Right cardiac atrium (tissue), 5 donors: ENCODE results near the gene GSAP. TPM values are rescaled to one million over a fixed set of nuclear protein-coding genes. Genes with fewer than 3 reads are reported as not detected.

Experiments used
- polyA plus RNA-seq: library from polyadenylated mRNA; stranded (reverse); fragments of 200-250 nt; gene quantifications from one replicate; pipeline ENCODE4 v1.2.3, GENCODE V29; 2013
- total RNA-seq, 4 donors: library from RNA; stranded (reverse); fragmentation: NEBNext Ultra II Directional; extraction: Animal tissue kit (Norgen Biotek cat#: 25700); gene quantifications; one replicate each; pipeline ENCODE4 v1.2.1, GENCODE V29; 2021
- donor health status: healthy with polysubstance abuse.
- donor health status: DM: no; HTN: yes; CAD: no.
- donor health status: DM: no; HTN: no; CAD: no.
- donor health status: DM: no; HTN: yes; CAD: no; lungs with severe emphysema.
- donor health status: DM: yes; HTN: yes; CAD: no.

Gene GSAP
- total and polyA plus RNA-seq, 5 donors = 7.4 to 14.6 (median 10.8) TPM

Other genes with a start within 250 kb of the GSAP start
- 10 to 100 TPM; 28.0 to 31.2 (median 29.8) TPM for gene FGL2, start 216.5 kb downstream of the GSAP start, total RNA-seq
- 8.3 TPM for gene FGL2, start 216.5 kb downstream of the GSAP start, polyA plus RNA-seq
- gene PTPN12, start 120.9 kb upstream of the GSAP start, total RNA-seq = 10 to 100 TPM; 39.2 to 55.5 (median 50.0) TPM
- gene PTPN12, start 120.9 kb upstream of the GSAP start, polyA plus RNA-seq = 32.5 TPM